ENCODE results near the gene MYZAP. TPM values are rescaled to one million over a fixed set of nuclear protein-coding genes. Genes with fewer than 3 reads are reported as not detected.

MYZAP gene
- total RNA-seq, 4 donors from 2014 or later = 0.98 to 9.3 (median 2.7) TPM

DNA sequence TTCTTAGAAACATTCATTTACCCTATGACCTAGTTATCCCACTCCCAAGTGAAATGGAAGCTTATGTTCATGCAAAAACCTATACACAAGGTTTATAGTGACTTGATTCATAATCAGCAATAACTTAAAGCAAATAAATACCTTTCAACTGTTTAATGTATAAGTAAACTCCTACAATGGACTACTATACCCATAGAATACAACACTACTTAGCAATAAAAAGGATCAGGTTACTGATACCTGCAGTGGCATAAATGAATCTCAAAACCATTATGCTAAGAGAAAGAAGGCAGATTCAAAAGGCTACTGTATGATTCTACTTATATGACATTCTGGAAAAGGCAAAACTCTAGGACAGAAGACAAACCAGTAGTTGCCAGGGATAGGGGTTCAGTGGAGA lies 106.5 kb downstream of the MYZAP start:
- no peak overlapping the region for H3K4me3 ChIP-seq
- H3K4me1 ChIP-seq = peaks cover 0 to 3% (median 0%) of the 10 kb centered on the region in 4 donors
- H3K9me3 ChIP-seq = no peaks in the 10 kb centered on the region
- H3K27ac ChIP-seq = no peak overlapping the region
- H3K36me3 ChIP-seq = no peaks in the 10 kb centered on the region
- no peak for TF ChIP-seq POLR2A (IDR thresholded peaks at IDR 0.05)
- TF ChIP-seq EP300 (IDR thresholded peaks at IDR 0.05) = no peak
- TF ChIP-seq CTCF (IDR thresholded peaks at IDR 0.05) = no peak
- DNase-seq (ENCODE audit: low spot score in 2 of 2) = no peak
- H3K27me3 ChIP-seq = peaks cover 0 to 5% of the 10 kb centered on the region in 2 donors

- Histone ChIP-seq H3K27ac (no peak overlapping the region), H3K4me3 (no peak overlapping the region), H3K9me3 (no peaks in the 10 kb centered on the region), H3K4me1 (no peaks in the 10 kb centered on the region), H3K27me3 (peaks cover 0 to 5% of the 10 kb centered on the region in 2 donors), H3K36me3 (no peaks in the 10 kb centered on the region)
- no peak for DNase-seq (ENCODE audit: low spot score in 2 of 2)
- 69 to 82% methylated on average over 4 of the region's 4 CpGs for WGBS, 2 donors
- TF ChIP-seq POLR2A (IDR thresholded peaks at IDR 0.05) (no peak), CTCF (IDR thresholded peaks at IDR 0.05) (no peak), EP300 (IDR thresholded peaks at IDR 0.05) (no peak)
Observed at GRCh38 chr15:57698991-57699390, 107.3 kb downstream of the MYZAP start.

GRCh38 chr15:57703387-57703786 lies 111.7 kb downstream of the MYZAP start:
- no peak for TF ChIP-seq POLR2A (IDR thresholded peaks at IDR 0.05)
- TF ChIP-seq CTCF (IDR thresholded peaks at IDR 0.05) = no peak
- TF ChIP-seq EP300 (IDR thresholded peaks at IDR 0.05) = no peak
- no peaks in the 10 kb centered on the region for H3K36me3 ChIP-seq
- H3K4me1 ChIP-seq = peaks cover 0 to 12% (median 7%) of the 10 kb centered on the region in 4 donors
- DNase-seq (ENCODE audit: low spot score in 2 of 2) = no peak
- H3K27ac ChIP-seq = no peak overlapping the region
- H3K4me3 ChIP-seq = no peak overlapping the region
- no peaks in the 10 kb centered on the region for H3K27me3 ChIP-seq
- no peaks in the 10 kb centered on the region for H3K9me3 ChIP-seq
- WGBS, 2 donors = 48 to 49% methylated on average over 2 of the region's 2 CpGs

GRCh38 chr15:57704441-57704840 lies 112.7 kb downstream of the MYZAP start:
- WGBS, 2 donors = 85 to 92% methylated on average over 3 of the region's 3 CpGs

More at GRCh38 chr15:57704441-57704840, 112.7 kb downstream of the MYZAP start:
- H3K36me3 ChIP-seq = peaks cover 0 to 6% (median 5%) of the 10 kb centered on the region in 3 donors
- H3K9me3 ChIP-seq = no peaks in the 10 kb centered on the region
- H3K27ac ChIP-seq = no peak overlapping the region
- H3K27me3 ChIP-seq = no peaks in the 10 kb centered on the region
- DNase-seq (ENCODE audit: low spot score in 2 of 2) = no peak
- no peak overlapping the region for H3K4me3 ChIP-seq
- peaks cover 0 to 21% (median 13%) of the 10 kb centered on the region in 4 donors for H3K4me1 ChIP-seq
- TF ChIP-seq CTCF (IDR thresholded peaks at IDR 0.05) = no peak
- no peak for TF ChIP-seq EP300 (IDR thresholded peaks at IDR 0.05)
